GM12878 (cell line): ENCODE data around the gene SF3B5. TPM values are rescaled to one million over a fixed set of nuclear protein-coding genes. Genes with fewer than 3 reads are reported as not detected.
A peak's percentile ranks its signal among the peaks of the same experiment; 100 is the strongest.

Experiments used
- ATF7 ChIP-seq: fragments of 450-650 bp; IDR thresholded peaks from 2 replicates; pipeline ENCODE4 v1.6.1; 2016; ENCODE audit warnings: low read depth, mild to moderate bottlenecking
- BCL3 ChIP-seq: IDR thresholded peaks from 2 replicates; pipeline ENCODE4 v1.6.1; 2011; ENCODE audit warnings: borderline replicate concordance, low read depth, mild to moderate bottlenecking, moderate library complexity, low read length; ENCODE audit not compliant: insufficient read depth, poor library complexity, severe bottlenecking
- BCLAF1 ChIP-seq: fragments of 450-650 bp; IDR thresholded peaks from 2 replicates; pipeline ENCODE4 v1.6.1; 2017; ENCODE audit warnings: antibody characterized with exemption, mild to moderate bottlenecking, moderate library complexity
- CHD4 ChIP-seq: fragments of 200-600 bp; sonication (generic); IDR thresholded peaks from 2 replicates; pipeline ENCODE4 v1.6.1; 2016; ENCODE audit warnings: mild to moderate bottlenecking
- IKZF1 ChIP-seq: fragments of 450-650 bp; conservative IDR thresholded peaks from 2 replicates; pipeline ENCODE4 v1.6.1; 2017; ENCODE audit warnings: antibody characterized with exemption, mild to moderate bottlenecking
- MLLT1 ChIP-seq: fragments of 450-650 bp; IDR thresholded peaks from 2 replicates; pipeline ENCODE4 v1.6.1; 2016; ENCODE audit warnings: mild to moderate bottlenecking
- RUNX3 ChIP-seq: IDR thresholded peaks from 2 replicates; pipeline ENCODE4 v1.6.1; 2012; ENCODE audit warnings: low read length, inconsistent platforms
- SMAD5 ChIP-seq: IDR thresholded peaks from 2 replicates; pipeline ENCODE4 v1.6.1; 2016; ENCODE audit warnings: antibody characterized with exemption, low read depth
- SMARCA5 ChIP-seq: fragments of 450-650 bp; IDR thresholded peaks from 2 replicates; pipeline ENCODE4 v1.6.1; 2017; ENCODE audit warnings: mild to moderate bottlenecking
- SUPT20H ChIP-seq: IDR thresholded peaks from 2 replicates; pipeline ENCODE4 v1.6.1; 2011; ENCODE audit warnings: low read depth, mild to moderate bottlenecking, low read length, moderate library complexity, borderline replicate concordance; ENCODE audit not compliant: control insufficient read depth
- TCF12 ChIP-seq: IDR thresholded peaks from 2 replicates; pipeline ENCODE4 v1.6.1; 2011; ENCODE audit warnings: low read depth, mild to moderate bottlenecking, low read length
- ZBTB33 ChIP-seq: fragments of 450-650 bp; IDR thresholded peaks from 2 replicates; pipeline ENCODE4 v1.6.1; 2017; ENCODE audit warnings: mild to moderate bottlenecking
- ZNF592 ChIP-seq: fragments of 450-650 bp; IDR thresholded peaks from 2 replicates; pipeline ENCODE4 v1.6.1; 2017; ENCODE audit warnings: mild to moderate bottlenecking, moderate library complexity
- ZNF687 ChIP-seq: fragments of 450-650 bp; IDR thresholded peaks from 2 replicates; pipeline ENCODE4 v1.6.1; 2017; ENCODE audit warnings: mild to moderate bottlenecking, moderate library complexity
- polyA plus RNA-seq, 11 experiments: library from polyadenylated mRNA; depleted of rRNA in 4 of 11; unstranded in 6 of 11; stranded (reverse) in 5 of 11; fragments of >200 nt; fragmentation: Nextera tagmentation in 4 of 11; fragmentation: Illumina TruSeq in 1 of 11; extraction: Ambion mirVana in 4 of 11; extraction: Trizol in 1 of 11; gene quantifications; 1 replicate in 1 of 11; 2 replicates in 10 of 11; pipeline versions ENCODE4 v1.2.1 to v1.2.3, GENCODE V29; 2011 to 2016; ENCODE audit warnings: inconsistent platforms in 2 of 11, missing spikeins in 2 of 11, low read depth in 1 of 11
- total RNA-seq, 4 experiments: library from RNA; depleted of rRNA in 3 of 4; stranded (reverse); fragments of >200 nt in 3 of 4; fragmentation: Illumina TruSeq in 1 of 4; extraction: Trizol in 1 of 4; gene quantifications; 2 replicates each; pipeline versions ENCODE4 v1.2.1 to v1.2.3, GENCODE V29; 2013 to 2021

Gene SF3B5
- total and polyA plus RNA-seq, 10 of the 15 experiments (the other 5 are each of a cell fraction or from before 2014, with no cell fraction given) = 220 to 864 (median 341) TPM

GRCh38 chr6:144075187-144075586 is 20.2 kb downstream of the SF3B5 start (continued):
- TF ChIP-seq ZNF687 = 0 out of 2 replicates have a peak, but pooled peaks have one; percentile 36
- no peak for TF ChIP-seq BCL3
- no peak for TF ChIP-seq SMAD5
- TF ChIP-seq IKZF1 = peak; percentile 86
- TF ChIP-seq MLLT1 = no peak
- no peak for TF ChIP-seq ATF7
- no peak for TF ChIP-seq TCF12
- TF ChIP-seq SMARCA5 = peak; percentile 48; the same call in 1 of the 2 replicates
- peak; percentile 51 for TF ChIP-seq RUNX3
- no peak for TF ChIP-seq SUPT20H
- TF ChIP-seq CHD4 = no peak
- no peak for TF ChIP-seq ZNF592
- no peak for TF ChIP-seq BCLAF1
- no peak for TF ChIP-seq ZBTB33
